ENCODE measurements around the gene PIGH. TPM values are rescaled to one million over a fixed set of nuclear protein-coding genes. Genes with fewer than 3 reads are reported as not detected.
"Not testable (repeated sequence)": the region's sequence is repeated elsewhere in the genome, so short reads cannot be mapped to it uniquely, and the experiment has no call there.

The PIGH gene
- total RNA-seq, 1 donor, result 16.3 TPM

DNA sequence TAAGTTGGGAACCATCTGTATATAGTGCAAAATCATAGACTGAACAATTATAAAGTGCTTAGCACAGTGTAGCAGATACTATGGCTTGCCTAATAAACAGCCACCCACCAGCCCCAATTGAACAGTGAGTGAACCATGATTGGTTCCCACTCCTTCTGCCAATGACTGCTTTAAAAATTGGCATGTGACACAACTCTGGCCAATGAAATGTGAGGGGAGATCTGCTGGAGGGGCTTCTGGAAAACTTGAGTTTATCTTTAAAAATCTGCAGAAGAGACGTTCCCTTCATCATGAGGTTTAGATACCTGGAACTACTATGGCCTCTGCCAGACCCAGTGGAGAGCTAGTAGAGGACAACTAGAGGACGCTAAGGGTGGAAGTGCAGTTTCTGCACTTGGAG lies 4.7 kb downstream of the PIGH start:
- TF ChIP-seq, protein P1, sequence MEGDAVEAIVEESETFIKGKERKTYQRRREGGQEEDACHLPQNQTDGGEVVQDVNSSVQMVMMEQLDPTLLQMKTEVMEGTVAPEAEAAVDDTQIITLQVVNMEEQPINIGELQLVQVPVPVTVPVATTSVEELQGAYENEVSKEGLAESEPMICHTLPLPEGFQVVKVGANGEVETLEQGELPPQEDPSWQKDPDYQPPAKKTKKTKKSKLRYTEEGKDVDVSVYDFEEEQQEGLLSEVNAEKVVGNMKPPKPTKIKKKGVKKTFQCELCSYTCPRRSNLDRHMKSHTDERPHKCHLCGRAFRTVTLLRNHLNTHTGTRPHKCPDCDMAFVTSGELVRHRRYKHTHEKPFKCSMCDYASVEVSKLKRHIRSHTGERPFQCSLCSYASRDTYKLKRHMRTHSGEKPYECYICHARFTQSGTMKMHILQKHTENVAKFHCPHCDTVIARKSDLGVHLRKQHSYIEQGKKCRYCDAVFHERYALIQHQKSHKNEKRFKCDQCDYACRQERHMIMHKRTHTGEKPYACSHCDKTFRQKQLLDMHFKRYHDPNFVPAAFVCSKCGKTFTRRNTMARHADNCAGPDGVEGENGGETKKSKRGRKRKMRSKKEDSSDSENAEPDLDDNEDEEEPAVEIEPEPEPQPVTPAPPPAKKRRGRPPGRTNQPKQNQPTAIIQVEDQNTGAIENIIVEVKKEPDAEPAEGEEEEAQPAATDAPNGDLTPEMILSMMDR (IDR thresholded peaks at IDR 0.05; ENCODE audit: extremely low read depth, low read depth, low read length), result no peak
- DNase-seq (ENCODE audit: insufficient read length, low spot score, missing footprints), result peak; percentile 8

GRCh38 chr14:67593650-67594049 lies 6.4 kb downstream of the PIGH start:
- not testable (repeated sequence) for H2AFZ ChIP-seq (ENCODE audit: low read length); H3K79me2 ChIP-seq (ENCODE audit: insufficient read depth, low read length); H3K4me3 ChIP-seq (ENCODE audit: insufficient read depth, low read length); H3K36me3 ChIP-seq (ENCODE audit: insufficient read depth, low read length); H4K20me1 ChIP-seq (ENCODE audit: insufficient read depth, low read length); DNase-seq (ENCODE audit: insufficient read length, low spot score, missing footprints); H3K27me3 ChIP-seq (ENCODE audit: insufficient read depth, low read length); H3K27ac ChIP-seq (ENCODE audit: low read depth, low read length); H3K4me1 ChIP-seq (ENCODE audit: insufficient read depth, low read length); H3K9me3 ChIP-seq (ENCODE audit: low read depth, low read length); H3K4me2 ChIP-seq (ENCODE audit: insufficient read depth, low read length)

More for the DNA sequence above, 4.7 kb downstream of the PIGH start:
- H3K9me3 ChIP-seq (ENCODE audit: low read depth, low read length), result no peaks in the 10 kb centered on the region
- peaks cover 7% of the 10 kb centered on the region for H3K4me1 ChIP-seq (ENCODE audit: insufficient read depth, low read length)
- no peaks in the 10 kb centered on the region for H3K36me3 ChIP-seq (ENCODE audit: insufficient read depth, low read length)
- no peak overlapping the region for H2AFZ ChIP-seq (ENCODE audit: low read length)
- no peak overlapping the region for H3K4me3 ChIP-seq (ENCODE audit: insufficient read depth, low read length)
- H3K27ac ChIP-seq (ENCODE audit: low read depth, low read length), result no peak overlapping the region
- no peaks in the 10 kb centered on the region for H3K27me3 ChIP-seq (ENCODE audit: insufficient read depth, low read length)
- H4K20me1 ChIP-seq (ENCODE audit: insufficient read depth, low read length), result no peaks in the 10 kb centered on the region
- H3K4me2 ChIP-seq (ENCODE audit: insufficient read depth, low read length), result no peak overlapping the region
- H3K79me2 ChIP-seq (ENCODE audit: insufficient read depth, low read length), result no peaks in the 10 kb centered on the region

- no peaks in the 10 kb centered on the region for H4K20me1 ChIP-seq (ENCODE audit: insufficient read depth, low read length)
- no peaks in the 10 kb centered on the region for H3K36me3 ChIP-seq (ENCODE audit: insufficient read depth, low read length)
- no peak overlapping the region for H3K4me2 ChIP-seq (ENCODE audit: insufficient read depth, low read length)
- H3K4me1 ChIP-seq (ENCODE audit: insufficient read depth, low read length), result no peaks in the 10 kb centered on the region
- no peaks in the 10 kb centered on the region for H3K27me3 ChIP-seq (ENCODE audit: insufficient read depth, low read length)
- no peak overlapping the region for H3K4me3 ChIP-seq (ENCODE audit: insufficient read depth, low read length)
- no peak overlapping the region for H3K27ac ChIP-seq (ENCODE audit: low read depth, low read length)
- H3K9me3 ChIP-seq (ENCODE audit: low read depth, low read length), result no peaks in the 10 kb centered on the region
- no peak for DNase-seq (ENCODE audit: insufficient read length, low spot score, missing footprints)
- no peaks in the 10 kb centered on the region for H3K79me2 ChIP-seq (ENCODE audit: insufficient read depth, low read length)
- TF ChIP-seq, protein P1 (IDR thresholded peaks at IDR 0.05; ENCODE audit: extremely low read depth, low read depth, low read length), result no peak
- H2AFZ ChIP-seq (ENCODE audit: low read length), result no peak overlapping the region
Measured at GRCh38 chr14:67589204-67589770, 10.8 kb downstream of the PIGH start.

- no peaks in the 10 kb centered on the region for H3K4me1 ChIP-seq (ENCODE audit: insufficient read depth, low read length)
- H3K4me2 ChIP-seq (ENCODE audit: insufficient read depth, low read length), result no peak overlapping the region
- H3K9me3 ChIP-seq (ENCODE audit: low read depth, low read length), result no peaks in the 10 kb centered on the region
- H2AFZ ChIP-seq (ENCODE audit: low read length), result no peak overlapping the region
- no peaks in the 10 kb centered on the region for H3K27me3 ChIP-seq (ENCODE audit: insufficient read depth, low read length)
- H3K79me2 ChIP-seq (ENCODE audit: insufficient read depth, low read length), result no peaks in the 10 kb centered on the region
- no peak overlapping the region for H3K27ac ChIP-seq (ENCODE audit: low read depth, low read length)
- TF ChIP-seq, protein P1 (IDR thresholded peaks at IDR 0.05; ENCODE audit: extremely low read depth, low read depth, low read length), result no peak
- H4K20me1 ChIP-seq (ENCODE audit: insufficient read depth, low read length), result no peaks in the 10 kb centered on the region
- H3K36me3 ChIP-seq (ENCODE audit: insufficient read depth, low read length), result no peaks in the 10 kb centered on the region
- no peak overlapping the region for H3K4me3 ChIP-seq (ENCODE audit: insufficient read depth, low read length)
- DNase-seq (ENCODE audit: insufficient read length, low spot score, missing footprints), result no peak
Measured at GRCh38 chr14:67586369-67586768, 13.7 kb downstream of the PIGH start.

All from osteoblast (primary cell).